Progenitor cell of endocrine pancreas (in vitro differentiated cells): Measurements from ENCODE around the gene NPTX2. TPM values are rescaled to one million over a fixed set of nuclear protein-coding genes. Genes with fewer than 3 reads are reported as not detected.

ENCODE experiments used
- DNase-seq: peaks from one replicate; pipeline ENCODE4 v3.0.0; 2021; ENCODE audit warnings: low spot score; ENCODE audit not compliant: unreplicated experiment
- H3K27ac Mint-ChIP-seq: 2 replicates; pipeline ENCODE4 v1.8.0; 2021; ENCODE audit warnings: mild to moderate bottlenecking, moderate library complexity, mixed read lengths
- H3K27me3 Mint-ChIP-seq: 2 replicates; pipeline ENCODE4 v1.8.0; 2021; ENCODE audit warnings: mixed read lengths
- H3K36me3 Mint-ChIP-seq: 2 replicates; pipeline ENCODE4 v1.8.0; 2022; ENCODE audit warnings: mixed read lengths; ENCODE audit not compliant: insufficient read depth
- H3K4me1 Mint-ChIP-seq: 2 replicates; pipeline ENCODE4 v1.8.0; 2021; ENCODE audit warnings: low read depth, mixed read lengths
- H3K4me3 Mint-ChIP-seq: 2 replicates; pipeline ENCODE4 v1.8.0; 2021; ENCODE audit warnings: low read depth, mild to moderate bottlenecking, moderate library complexity, mixed read lengths
- H3K9me3 Mint-ChIP-seq: 2 replicates; pipeline ENCODE4 v1.8.0; 2021; ENCODE audit warnings: low read depth, mixed read lengths
- CTCF ChIP-seq: fragments of 200-600 bp; sonication (generic); IDR thresholded peaks from one replicate; pipeline ENCODE4 v1.5.0; 2021; ENCODE audit warnings: antibody characterized with exemption, mild to moderate bottlenecking; ENCODE audit not compliant: unreplicated experiment
- total RNA-seq: library from RNA; stranded (reverse); gene quantifications from 2 replicates; pipeline ENCODE4 v1.2.1, GENCODE V29; 2021

Gene NPTX2
- total RNA-seq, 1 donor from 2014 or later = 0.14 TPM

- H3K36me3 Mint-ChIP-seq = no peaks in the 10 kb centered on the region
- H3K9me3 Mint-ChIP-seq = no peaks in the 10 kb centered on the region
- H3K27me3 Mint-ChIP-seq = peaks cover 78% of the 10 kb centered on the region
- H3K4me1 Mint-ChIP-seq = no peaks in the 10 kb centered on the region
- no peak overlapping the region for H3K27ac Mint-ChIP-seq
- H3K4me3 Mint-ChIP-seq = no peak overlapping the region
- no peak for DNase-seq
- no peak for TF ChIP-seq CTCF
Measured at GRCh38 chr7:98619450-98620321, 2.6 kb downstream of the NPTX2 start.

GRCh38 chr7:98621573-98622482 is 4.7 kb downstream of the NPTX2 start:
- Mint-ChIP-seq H3K36me3 (no peaks in the 10 kb centered on the region), H3K27me3 (peaks cover 62% of the 10 kb centered on the region), H3K9me3 (no peaks in the 10 kb centered on the region), H3K27ac (no peak overlapping the region), H3K4me3 (no peak overlapping the region), H3K4me1 (no peaks in the 10 kb centered on the region)
- no peak for DNase-seq
- TF ChIP-seq CTCF = no peak

- no peak overlapping the region for H3K27ac Mint-ChIP-seq
- no peaks in the 10 kb centered on the region for H3K4me1 Mint-ChIP-seq
- no peak overlapping the region for H3K4me3 Mint-ChIP-seq
- H3K9me3 Mint-ChIP-seq = no peaks in the 10 kb centered on the region
- no peak for TF ChIP-seq CTCF
- no peaks in the 10 kb centered on the region for H3K36me3 Mint-ChIP-seq
- no peak for DNase-seq
- peaks cover 65% of the 10 kb centered on the region for H3K27me3 Mint-ChIP-seq
Measured at GRCh38 chr7:98622926-98623325, 5.8 kb downstream of the NPTX2 start.

GRCh38 chr7:98624846-98625420 is 7.8 kb downstream of the NPTX2 start:
- Mint-ChIP-seq H3K27ac (no peak overlapping the region), H3K9me3 (no peaks in the 10 kb centered on the region), H3K4me3 (no peak overlapping the region), H3K36me3 (no peaks in the 10 kb centered on the region), H3K27me3 (peaks cover 59% of the 10 kb centered on the region), H3K4me1 (no peaks in the 10 kb centered on the region)
- no peak for DNase-seq
- TF ChIP-seq CTCF = no peak
